ENCODE data around the gene S100A1. TPM values are rescaled to one million over a fixed set of nuclear protein-coding genes. Genes with fewer than 3 reads are reported as not detected.

Gene S100A1
- total RNA-seq, 2 experiments from 2014 or later: not detected

- Histone ChIP-seq H3K27me3 (ENCODE audit: control insufficient read depth in 1 of 2, insufficient read depth in 2 of 2, low read length in 2 of 2) (no peaks in the 10 kb centered on the region), H3K36me3 (ENCODE audit: insufficient read depth, low read length) (peaks cover 56% of the 10 kb centered on the region), H3K4me1 (ENCODE audit: insufficient read depth, low read length) (peaks cover 46% of the 10 kb centered on the region), H3K4me3 (ENCODE audit: low read length) (no peak overlapping the region), H3K27ac (ENCODE audit: low read depth in 1 of 2, low read length in 2 of 2) (no peak overlapping the region), H3K9me3 (ENCODE audit: control insufficient read depth in 1 of 2, insufficient read depth in 1 of 2, low read length in 2 of 2) (no peaks in the 10 kb centered on the region)
- H3K27ac Mint-ChIP-seq: peak overlapping the region; percentile 76
- CTCF ChIA-PET: interaction anchor here (0.6 kb wide), 1 partner anchor 14 kb away, joined by 3 read pairs; no protein-coding TSS in a partner anchor
- no peak for TF ChIP-seq CTCF (IDR thresholded peaks at IDR 0.05)
- ATAC-seq (ENCODE audit: poor library complexity): no peak
- POLR2A ChIA-PET: interaction anchor here (0.6 to 8.3 kb wide), 2 partner anchors 12 to 127 kb away, joined by 7 to 89 read pairs; partner anchors contain the start of gene CHTOP
- no peak overlapping the region for H3K4me3 Mint-ChIP-seq
- no peaks in the 10 kb centered on the region for H3K9me3 Mint-ChIP-seq
- no peak for DNase-seq
- H3K4me1 Mint-ChIP-seq (ENCODE audit: low read depth): peaks cover 72% of the 10 kb centered on the region
- intact Hi-C loops (cut with DNase I, micrococcal nuclease): no loop called here
- no peaks in the 10 kb centered on the region for H3K27me3 Mint-ChIP-seq
- H3K36me3 Mint-ChIP-seq (ENCODE audit: low read depth): peaks cover 57% of the 10 kb centered on the region
Measured at GRCh38 chr1:153646672-153647345, 18.6 kb downstream of the S100A1 start.

GRCh38 chr1:153647346-153647714 is 19.1 kb downstream of the S100A1 start:
- Mint-ChIP-seq H3K9me3 (no peaks in the 10 kb centered on the region), H3K27me3 (no peaks in the 10 kb centered on the region), H3K36me3 (ENCODE audit: low read depth) (peaks cover 51% of the 10 kb centered on the region), H3K4me3 (peak overlapping the region; percentile 38), H3K27ac (peak overlapping the region; percentile 76), H3K4me1 (ENCODE audit: low read depth) (peaks cover 69% of the 10 kb centered on the region)
- CTCF ChIA-PET: no interaction called here
- intact Hi-C loops (cut with DNase I, micrococcal nuclease): no loop called here
- Histone ChIP-seq H3K9me3 (ENCODE audit: control insufficient read depth in 1 of 2, insufficient read depth in 1 of 2, low read length in 2 of 2) (no peaks in the 10 kb centered on the region), H3K36me3 (ENCODE audit: insufficient read depth, low read length) (peaks cover 51% of the 10 kb centered on the region), H3K27me3 (ENCODE audit: control insufficient read depth in 1 of 2, insufficient read depth in 2 of 2, low read length in 2 of 2) (no peaks in the 10 kb centered on the region), H3K4me1 (ENCODE audit: insufficient read depth, low read length) (peaks cover 41% of the 10 kb centered on the region), H3K4me3 (ENCODE audit: low read length) (no peak overlapping the region), H3K27ac (ENCODE audit: low read depth in 1 of 2, low read length in 2 of 2) (no peak overlapping the region)
- no peak for ATAC-seq (ENCODE audit: poor library complexity)
- DNase-seq: no peak
- POLR2A ChIA-PET: interaction anchor here (8.3 kb wide), 1 partner anchor 13 kb away, joined by 89 read pairs; the partner anchor contains the start of gene CHTOP
- no peak for TF ChIP-seq CTCF (IDR thresholded peaks at IDR 0.05)

GRCh38 chr1:153648000-153648643 is 19.9 kb downstream of the S100A1 start:
- ChIA-PET CTCF (interaction anchor here (1.4 kb wide), 1 partner anchor 115 kb away, joined by 3 read pairs; no protein-coding TSS in a partner anchor), POLR2A (interaction anchor here (1.3 to 8.3 kb wide), 4 partner anchors 8 to 13 kb away, joined by 5 to 89 read pairs (median 10); partner anchors contain the start of genes CHTOP and SNAPIN)
- peaks cover 43% of the 10 kb centered on the region for H3K36me3 Mint-ChIP-seq (ENCODE audit: low read depth)
- no peaks in the 10 kb centered on the region for H3K9me3 ChIP-seq (ENCODE audit: control insufficient read depth in 1 of 2, insufficient read depth in 1 of 2, low read length in 2 of 2)
- ATAC-seq (ENCODE audit: poor library complexity) (no peak), DNase-seq (no peak)
- no peaks in the 10 kb centered on the region for H3K27me3 Mint-ChIP-seq
- peak overlapping the region; percentile 55 for H3K4me3 Mint-ChIP-seq
- H3K27ac ChIP-seq (ENCODE audit: low read depth in 1 of 2, low read length in 2 of 2): no peak overlapping the region
- H3K9me3 Mint-ChIP-seq: no peaks in the 10 kb centered on the region
- peak overlapping the region; percentile 76 for H3K27ac Mint-ChIP-seq
- peaks cover 64% of the 10 kb centered on the region for H3K4me1 Mint-ChIP-seq (ENCODE audit: low read depth)
- peaks cover 40% of the 10 kb centered on the region for H3K4me1 ChIP-seq (ENCODE audit: insufficient read depth, low read length)
- intact Hi-C loops (cut with DNase I, micrococcal nuclease): loop anchor here in 1 of 2 experiments (2.0 kb wide), 1 partner anchor 13 kb away; the partner anchor contains the start of gene CHTOP
- H3K36me3 ChIP-seq (ENCODE audit: insufficient read depth, low read length): peaks cover 43% of the 10 kb centered on the region
- H3K4me3 ChIP-seq (ENCODE audit: low read length): no peak overlapping the region
- H3K27me3 ChIP-seq (ENCODE audit: control insufficient read depth in 1 of 2, insufficient read depth in 2 of 2, low read length in 2 of 2): no peaks in the 10 kb centered on the region
- TF ChIP-seq CTCF (IDR thresholded peaks at IDR 0.05): no peak

Measured in CD4-positive, alpha-beta T cell (primary cell).